HG03378 (cell line): ENCODE results near the gene MRAS.
"Not testable (repeated sequence)": the region's sequence is repeated elsewhere in the genome, so short reads cannot be mapped to it uniquely, and the experiment has no call there.

Source experiments
- ATAC-seq: cut with Tn5 transposase; IDR thresholded peaks from one replicate; pipeline ENCODE4 v1.9.1; 2021; ENCODE audit warnings: mild to moderate bottlenecking, moderate library complexity; ENCODE audit not compliant: unreplicated experiment

MRAS gene

DNA sequence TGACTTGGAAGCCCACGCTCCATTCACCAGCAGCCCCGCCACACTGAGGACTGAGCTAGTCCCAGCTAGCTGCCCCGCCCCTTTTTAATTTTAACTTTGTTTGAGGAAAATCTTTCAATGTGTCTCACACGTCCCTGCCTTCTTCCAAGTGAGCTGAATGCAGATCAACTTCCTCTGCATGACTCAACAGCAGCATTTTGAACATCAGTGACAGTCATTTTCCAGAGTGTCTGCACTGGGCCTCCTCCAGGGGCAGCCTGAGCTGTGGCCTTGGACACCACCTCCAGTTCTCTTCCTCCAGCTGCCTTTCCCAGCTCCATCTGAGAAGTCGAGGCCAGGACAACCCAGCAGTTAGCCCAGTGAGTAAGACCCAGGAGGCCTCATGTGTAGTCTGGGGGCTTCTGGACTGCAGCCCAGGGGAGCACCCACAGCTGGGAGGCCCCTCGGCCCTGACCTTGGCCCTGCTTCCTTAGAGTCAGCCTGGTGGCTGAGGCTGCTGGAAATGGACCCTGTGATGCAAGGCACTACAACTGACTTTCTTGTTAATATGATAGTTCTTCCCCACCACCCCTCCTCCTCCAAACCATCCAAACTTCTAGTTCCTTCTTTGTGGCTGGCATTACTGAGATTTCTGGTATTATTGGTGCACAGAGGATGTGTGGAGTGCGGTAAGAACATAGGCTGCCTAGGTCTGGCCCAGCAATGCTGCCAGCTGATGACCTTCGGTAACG lies 64.6 kb downstream of the MRAS start:
- ATAC-seq, result no peak

DNA sequence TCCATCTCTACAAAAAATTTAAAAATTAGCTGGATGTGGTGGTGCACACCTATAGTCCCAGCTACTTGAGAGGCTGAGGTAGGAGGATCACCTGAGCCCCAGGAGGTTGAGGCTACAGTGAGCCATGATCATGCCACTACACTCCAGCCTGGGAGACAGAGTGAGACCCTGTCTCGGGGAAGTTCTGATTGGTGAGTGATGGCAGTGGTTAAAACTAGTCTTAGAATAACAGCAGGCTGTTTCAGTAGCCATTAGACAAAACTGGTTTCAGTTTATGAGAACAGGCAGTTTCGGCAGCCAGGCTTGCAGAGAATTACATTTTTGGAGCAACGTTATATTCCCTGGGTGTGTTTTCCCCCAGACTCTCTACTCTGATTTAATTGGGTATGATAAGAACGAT lies 67.9 kb downstream of the MRAS start:
- not testable (repeated sequence) for ATAC-seq

DNA sequence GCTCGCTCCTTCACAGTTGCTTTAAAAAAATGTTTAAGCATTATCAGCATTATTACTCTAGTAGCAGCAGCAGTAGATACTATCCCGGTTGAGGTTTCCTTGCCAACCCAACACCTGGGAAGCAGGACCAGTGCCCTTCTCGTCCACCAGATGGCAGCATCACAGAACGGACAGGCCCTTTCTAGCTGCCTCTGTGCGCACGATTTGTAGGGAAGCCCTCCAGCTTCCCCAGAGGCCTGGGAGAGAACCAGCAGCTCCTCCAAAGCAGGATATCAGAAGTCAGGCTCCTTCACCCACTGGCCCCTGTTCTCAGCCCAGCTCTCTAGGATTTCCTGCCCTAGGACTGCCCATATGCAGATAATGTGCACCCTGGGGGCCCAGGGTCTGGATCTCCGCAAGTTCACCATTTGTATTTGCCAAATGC lies 69.2 kb downstream of the MRAS start:
- ATAC-seq, result peak; percentile 60

DNA sequence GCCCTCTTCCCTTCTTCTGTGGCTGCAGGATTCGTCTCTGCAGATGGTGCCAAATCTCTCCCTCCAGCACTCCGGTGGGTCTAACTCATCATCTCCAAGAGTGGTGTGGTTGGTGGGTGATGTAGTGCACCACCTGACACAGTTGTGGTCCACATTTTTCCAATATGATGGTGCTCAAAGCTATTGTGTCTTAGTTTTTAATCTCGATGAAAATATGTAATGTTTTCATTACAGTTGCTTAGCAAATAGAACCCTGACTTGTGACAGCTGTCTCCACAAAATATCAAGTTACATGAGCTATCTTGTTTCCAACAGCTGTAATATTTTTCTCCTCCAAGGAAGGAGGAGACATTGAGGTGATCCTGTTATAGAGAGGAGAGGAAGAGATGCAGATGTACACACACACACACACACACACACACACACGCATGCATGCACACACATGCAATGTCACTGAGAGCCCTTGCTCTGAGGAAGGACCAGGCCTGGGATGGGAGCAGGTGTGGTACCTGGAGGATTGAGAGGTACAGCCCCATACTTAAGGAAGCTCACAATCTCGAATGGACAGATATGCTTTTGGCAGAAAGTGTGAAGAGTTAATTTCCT lies 70.3 kb downstream of the MRAS start:
- ATAC-seq, result no peak

DNA sequence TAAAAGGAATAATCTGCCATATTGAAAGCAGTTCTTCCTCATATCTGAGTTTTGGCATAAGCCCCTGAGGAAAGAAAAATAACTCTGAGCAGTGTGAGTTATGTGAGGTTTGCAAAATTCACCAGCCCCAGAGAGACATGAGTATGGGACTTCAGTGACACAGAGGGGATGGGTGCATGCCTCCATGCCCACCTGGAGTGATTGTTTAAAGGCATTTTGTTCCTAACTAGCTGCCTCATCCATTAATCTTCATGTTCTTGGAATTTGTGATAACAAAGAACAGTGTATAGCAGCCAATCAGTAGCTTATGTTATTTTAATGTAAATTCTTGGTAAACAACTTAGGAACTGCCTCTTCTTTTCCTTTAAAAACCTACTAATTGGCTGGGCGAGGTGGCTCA lies 74.9 kb downstream of the MRAS start:
- ATAC-seq, result no peak

DNA sequence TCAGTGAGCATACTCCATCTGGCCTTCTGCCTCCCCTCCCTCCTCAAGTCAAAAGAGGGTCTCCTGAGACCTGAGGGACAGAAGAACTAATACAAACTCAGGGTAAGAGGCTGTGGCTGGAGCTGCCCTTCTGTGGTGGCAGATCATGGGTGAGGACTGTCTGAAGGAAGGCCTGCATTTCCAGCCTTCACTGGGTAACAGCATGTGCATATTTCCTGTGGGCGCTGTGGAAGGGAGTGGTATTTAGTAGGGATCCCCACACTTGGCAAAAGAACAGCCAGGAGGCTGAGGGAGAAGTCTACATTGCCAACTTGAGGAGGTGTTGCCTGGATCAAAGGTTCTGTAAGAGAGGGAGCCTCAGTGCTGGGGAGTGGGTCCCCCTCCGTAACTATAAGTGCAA lies 75.9 kb downstream of the MRAS start:
- no peak for ATAC-seq

DNA sequence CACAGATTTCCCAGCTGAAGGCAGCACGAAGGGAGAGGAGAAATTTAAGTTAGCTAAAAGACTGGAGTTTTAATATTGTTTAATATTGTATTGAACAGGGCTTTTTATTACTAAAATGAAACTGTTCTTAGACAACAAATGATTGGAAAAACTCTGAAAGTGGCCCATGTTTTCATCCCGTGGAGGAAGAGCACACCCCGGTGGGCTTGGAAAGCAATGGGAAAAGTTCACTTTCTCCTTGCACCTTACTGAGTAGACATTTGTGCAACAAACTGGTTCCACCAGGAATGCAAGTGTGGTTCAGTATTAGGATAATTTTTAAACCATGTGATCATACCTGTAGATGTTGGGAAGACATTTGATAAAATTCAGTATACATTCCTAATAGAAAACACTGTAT lies 77.8 kb downstream of the MRAS start:
- no peak for ATAC-seq

DNA sequence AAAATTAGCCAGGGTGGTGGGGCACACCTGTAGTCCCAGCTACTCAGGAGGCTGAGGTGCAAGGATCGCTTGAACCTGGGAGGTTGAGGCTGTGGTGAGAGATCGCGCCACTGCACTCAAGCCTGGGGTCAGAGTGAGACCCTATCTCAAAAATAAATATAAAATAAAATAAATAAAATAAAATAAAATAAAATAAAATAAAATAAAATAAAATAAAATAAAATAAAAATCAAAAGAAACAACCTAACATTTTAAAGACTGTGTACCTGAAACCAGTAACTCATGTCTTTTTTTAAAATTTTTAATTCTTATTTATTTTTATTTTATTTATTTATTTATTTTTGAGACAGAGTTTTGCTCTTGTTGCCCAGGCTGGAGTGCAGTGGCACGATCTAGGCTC lies 78.4 kb downstream of the MRAS start:
- not testable (repeated sequence) for ATAC-seq

DNA sequence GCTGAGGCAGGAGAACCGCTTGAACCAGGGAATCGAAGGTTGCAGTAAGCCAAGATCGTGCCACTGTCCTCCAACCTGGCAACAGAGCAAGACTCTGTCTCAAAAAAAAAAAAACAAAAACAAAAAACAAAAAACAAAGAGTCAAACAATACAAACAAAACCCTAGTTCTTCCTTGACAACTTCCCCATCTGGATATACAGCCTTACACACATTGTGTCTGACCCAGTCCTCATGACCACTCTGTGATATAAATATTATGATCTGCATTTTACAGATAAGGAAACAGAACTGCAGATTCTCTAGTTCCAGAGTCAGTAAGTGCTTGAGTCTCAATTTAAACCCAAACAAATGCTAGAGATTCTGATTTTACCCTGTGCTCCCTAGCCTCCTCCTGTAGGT lies 81.3 kb downstream of the MRAS start:
- no peak for ATAC-seq

DNA sequence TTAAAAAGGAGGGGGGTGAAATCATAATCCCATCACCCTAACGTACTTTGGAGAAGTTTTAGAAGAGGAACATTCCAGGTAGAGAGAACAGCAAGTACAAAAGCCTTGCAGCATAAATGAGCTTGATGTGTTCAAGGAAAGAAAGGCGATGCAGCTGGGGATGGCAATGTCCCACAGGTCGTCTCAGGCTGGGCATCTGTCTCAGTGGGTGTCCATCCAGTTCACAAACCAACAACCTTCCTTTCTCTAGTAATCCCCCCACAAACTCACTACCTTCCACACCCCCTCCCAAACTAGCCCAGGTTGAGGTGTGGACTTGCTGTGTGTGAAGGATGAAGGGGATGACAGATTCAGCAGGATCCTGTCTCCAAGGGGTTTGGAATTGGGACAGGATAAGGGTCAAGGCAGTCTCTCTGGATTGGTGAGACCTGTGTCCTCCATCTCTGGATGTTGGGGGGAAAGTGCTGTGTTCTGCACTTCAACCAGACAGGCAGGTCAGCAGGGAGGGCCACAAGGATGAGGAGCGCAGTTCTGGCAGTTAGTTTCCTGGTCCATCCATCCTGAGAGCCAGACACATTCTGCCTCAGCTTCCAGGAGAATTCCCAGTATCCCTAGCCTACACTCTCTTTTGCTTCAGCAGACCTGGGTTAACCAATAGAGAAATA lies 84.3 kb downstream of the MRAS start:
- no peak for ATAC-seq

DNA sequence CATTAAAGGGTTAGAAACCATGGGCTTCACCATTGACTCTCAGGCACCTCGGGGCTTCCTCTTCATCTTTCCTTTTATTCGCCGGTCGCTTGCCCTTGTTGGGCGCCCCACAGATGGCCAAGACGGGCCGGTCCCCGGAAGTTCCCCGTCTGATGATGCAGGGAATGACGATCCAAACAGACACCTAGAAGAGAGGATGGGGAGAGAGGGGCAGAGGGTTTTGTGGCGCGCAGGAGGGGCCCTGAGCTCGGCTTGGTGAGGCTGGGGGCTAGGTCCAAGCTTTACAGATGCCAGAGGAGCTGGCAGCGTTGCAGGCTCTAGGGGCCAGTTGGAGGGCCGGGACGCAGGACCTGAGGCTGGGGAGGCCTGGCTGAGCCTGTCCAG lies 85.5 kb downstream of the MRAS start:
- ATAC-seq, result no peak

DNA sequence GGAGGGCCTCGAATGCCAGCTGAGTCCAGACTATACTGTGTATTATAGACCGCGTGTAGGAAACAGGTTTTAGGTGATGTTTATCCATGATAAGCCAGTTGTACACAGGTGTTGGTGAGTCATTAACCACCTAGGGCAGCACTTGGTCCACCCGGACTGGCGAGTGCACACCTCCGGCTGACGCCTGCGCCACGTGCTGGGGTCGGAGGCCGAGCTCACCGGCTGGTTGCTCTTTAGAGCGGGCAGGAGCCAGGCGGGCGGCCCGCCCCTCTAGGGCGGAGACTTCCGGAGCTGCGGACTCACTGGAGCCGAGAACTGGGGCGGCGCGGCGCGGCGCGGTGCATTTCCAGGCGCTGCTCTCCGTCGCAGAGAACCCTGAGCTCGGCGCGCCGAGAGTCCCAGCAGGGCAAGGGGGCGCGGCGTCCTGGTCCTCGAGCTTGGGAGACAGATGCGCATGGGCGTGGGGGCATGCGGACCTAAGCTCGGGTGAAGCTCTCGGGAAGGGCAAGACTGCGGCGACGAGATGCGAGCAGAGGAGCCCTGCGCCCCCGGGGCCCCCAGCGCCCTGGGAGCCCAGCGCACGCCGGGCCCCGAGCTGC lies 86.0 kb downstream of the MRAS start, which contains the start of gene ESYT3:
ESYT3 (plus strand) TSS at position 341 of the 599 bp plus-strand sequence; CDS start at position 524, 183 bp downstream.
- ATAC-seq, result no peak

DNA sequence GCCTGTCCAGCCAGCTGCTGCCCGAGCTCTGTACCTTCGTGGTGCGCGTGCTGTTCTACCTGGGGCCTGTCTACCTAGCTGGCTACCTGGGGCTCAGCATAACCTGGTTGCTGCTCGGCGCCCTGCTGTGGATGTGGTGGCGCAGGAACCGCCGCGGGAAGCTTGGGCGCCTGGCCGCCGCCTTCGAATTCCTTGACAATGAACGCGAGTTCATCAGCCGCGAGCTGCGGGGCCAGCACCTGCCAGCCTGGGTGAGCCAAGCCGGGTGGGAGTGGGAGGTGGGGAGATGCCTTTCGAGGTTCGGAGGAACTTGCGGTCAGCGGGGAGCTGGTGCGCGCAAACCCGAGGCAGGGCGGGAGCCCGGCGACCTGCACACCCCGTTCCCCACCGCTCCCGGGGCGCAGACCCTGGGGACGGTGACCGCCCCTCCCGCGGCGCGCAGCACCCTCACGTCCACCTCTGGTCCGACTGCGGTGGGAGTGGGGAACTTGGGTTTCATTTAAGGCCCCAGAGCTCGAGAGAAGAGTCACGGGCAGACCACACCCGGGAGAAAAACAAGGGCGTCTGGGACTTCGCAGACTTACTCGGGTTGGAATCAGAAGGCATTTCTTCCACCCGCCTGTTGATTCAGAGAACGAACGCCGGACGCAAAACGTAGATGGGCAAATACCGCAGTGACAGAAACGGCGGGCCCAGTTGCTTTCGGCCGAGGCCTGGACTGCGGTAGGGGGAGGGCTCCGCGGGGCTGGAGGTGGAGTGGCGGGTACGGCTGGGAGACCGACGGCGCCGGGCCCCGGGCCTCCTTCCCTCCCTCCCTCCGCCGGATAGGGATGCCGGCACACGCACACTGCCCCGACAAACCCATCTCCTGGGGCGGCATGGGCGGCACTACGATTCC lies 86.7 kb downstream of the MRAS start:
- ATAC-seq, result no peak

DNA sequence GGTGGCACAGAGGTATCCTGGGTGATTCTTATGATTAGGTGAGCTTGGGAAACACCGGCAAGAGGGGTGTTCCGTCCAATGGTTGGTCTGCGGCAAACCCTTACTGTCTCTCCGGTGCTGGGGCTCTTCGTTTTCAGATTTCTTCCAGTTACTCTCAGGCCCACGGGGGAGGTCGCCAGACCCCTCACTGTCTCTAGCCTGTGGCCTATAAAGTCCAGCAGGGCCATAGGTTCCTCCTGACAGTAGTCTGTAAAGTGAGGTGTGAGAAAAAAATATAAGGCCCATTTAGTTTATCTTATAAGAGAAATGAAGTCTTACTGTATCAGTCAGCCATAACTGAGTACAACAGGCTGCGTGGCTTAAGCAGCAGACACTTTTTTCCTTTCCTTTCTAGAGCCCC lies 87.5 kb downstream of the MRAS start:
- ATAC-seq, result no peak

DNA sequence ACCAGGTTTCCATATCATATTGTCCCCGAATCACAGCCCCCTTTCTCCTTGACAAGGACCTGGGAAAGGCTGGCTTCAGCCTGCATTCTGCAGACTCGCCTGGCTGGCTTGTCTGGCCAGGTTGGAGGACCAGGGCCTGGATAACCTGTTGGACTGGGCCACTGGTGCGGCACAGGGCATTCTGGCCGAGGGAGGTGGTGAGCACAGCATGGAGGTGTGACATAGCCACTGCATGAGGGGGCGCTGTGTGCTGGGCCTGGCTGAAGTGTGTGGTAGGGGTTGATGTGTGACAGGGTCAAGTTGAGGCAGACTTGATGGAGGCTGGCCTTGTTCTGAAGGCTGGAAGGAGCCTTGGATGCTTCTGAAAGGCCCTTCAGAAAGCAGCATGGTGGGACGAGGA lies 88.9 kb downstream of the MRAS start:
- no peak for ATAC-seq

DNA sequence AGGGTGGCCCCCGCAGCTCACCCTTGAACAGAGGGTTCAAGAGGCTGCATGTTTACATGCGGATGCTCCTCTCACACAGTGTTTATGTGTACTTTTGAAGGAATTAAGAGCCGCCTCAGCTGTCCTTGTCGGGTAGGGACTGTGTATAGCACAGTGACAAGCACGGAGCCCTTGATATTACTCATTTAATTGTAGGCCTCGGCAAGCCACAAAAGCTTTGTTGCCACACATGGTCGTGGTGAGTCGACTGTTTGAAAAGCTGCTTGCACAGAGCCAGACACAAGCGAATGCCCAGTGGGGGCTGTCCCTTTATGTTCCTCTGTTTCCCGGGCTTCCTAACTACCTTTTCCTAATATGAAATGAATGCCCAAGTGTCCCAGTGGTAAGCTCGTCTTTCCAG lies 90.5 kb downstream of the MRAS start:
- no peak for ATAC-seq

DNA sequence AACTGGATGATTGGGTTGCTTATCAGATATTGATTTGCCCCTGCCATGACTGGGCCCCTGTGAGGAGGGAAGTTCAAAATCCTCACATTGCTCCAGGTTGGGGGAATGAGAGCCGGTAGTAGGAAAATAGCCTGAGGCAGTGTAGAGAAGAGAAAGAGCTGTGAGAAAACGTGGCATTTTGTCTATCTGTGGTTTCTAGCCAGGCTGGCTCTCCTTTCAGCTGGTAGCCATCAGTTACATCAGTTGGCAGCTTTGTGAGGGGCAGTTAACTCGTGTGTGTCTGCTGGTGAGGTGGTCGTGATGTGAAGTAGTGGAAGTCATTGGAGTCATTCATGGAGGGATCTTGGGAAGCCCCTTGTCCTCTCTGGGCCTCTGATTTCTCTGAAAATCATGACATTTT lies 91.3 kb downstream of the MRAS start:
- no peak for ATAC-seq

DNA sequence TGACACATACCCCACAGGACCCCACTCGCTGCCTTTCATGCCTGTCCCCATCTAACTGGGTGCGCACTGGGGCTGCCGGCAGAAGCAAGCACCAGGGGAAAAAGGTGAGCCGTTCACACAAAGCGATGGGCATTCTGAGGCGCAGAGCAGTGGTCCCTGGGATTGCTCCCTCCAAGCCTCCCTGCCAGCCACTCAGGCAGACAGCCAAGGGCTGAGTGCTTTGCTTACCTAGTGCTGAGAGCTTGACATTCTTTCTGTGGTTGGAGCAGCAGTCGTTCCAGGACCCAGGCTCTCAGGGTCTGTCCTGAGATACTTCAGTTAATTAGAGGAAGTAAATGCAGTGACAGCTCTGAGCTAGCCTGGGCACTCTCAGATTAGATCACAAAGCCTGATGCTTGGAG lies 91.7 kb downstream of the MRAS start:
- ATAC-seq, result no peak

DNA sequence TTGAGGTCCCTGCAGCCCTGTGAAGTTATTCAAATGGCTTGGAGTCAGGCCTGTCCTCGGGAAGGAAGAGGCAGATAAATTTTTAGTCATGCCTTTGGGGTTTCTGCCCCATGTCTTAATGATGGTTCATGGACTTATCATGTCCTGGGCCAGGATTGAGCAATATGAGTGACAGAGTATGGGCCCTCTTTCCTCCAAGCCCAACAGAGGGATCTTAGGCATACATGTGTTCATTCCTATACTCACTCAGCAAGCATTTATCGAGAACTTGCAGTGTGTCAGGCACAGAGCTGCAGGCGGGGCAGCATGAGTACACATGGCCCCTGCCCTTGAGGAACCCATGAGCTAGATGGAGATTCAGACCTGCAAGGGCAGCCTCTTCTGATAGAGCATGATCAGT lies 92.2 kb downstream of the MRAS start:
- no peak for ATAC-seq

DNA sequence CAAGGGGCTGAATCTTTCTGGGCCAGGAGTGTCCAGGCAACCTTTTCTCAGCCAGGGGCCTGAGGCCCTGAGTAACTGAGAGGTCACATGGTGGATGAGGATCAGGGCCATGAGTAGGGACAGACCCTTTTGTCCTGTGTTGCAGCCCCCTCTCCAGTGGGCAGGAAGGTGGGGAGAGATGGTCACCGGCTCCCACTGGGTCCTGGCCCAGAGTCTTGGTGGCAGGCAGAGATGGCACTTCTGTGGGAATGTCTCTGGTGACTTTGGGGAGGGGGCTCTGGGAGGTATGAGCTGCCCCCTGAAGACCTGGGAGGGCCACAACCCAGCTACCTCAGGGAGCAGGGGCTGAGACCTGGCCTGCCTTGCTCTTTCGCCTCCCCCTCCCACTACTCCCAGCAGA lies 92.9 kb downstream of the MRAS start:
- ATAC-seq, result no peak

DNA sequence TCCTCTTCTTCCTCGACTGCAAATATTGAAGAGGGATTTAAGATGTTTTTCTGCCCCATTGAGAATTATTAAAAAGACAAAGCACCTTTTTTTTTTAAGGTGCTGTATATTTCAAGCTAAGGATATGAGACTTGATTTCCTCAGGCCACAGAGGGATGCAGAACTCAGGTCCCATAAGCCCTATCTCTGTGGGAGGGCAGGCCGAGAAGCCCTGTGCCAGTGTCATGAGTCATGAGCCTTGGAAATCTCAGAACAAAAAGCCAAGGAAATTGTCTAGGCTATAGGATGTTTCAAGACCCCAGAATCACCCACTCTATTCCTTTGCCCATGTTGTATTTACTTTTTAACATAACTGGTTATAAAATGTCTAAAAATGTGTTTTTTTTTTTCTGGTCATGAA lies 93.4 kb downstream of the MRAS start:
- no peak for ATAC-seq
